GM12865 (cell line): ENCODE measurements around the gene TTC33.

Experiments used
- DNase-seq: peaks from one replicate; pipeline ENCODE4 v3.0.0; 2010; ENCODE audit warnings: low read depth
- H3K4me3 ChIP-seq: 2 replicates; pipeline ENCODE4 v1.5.1; 2011; ENCODE audit warnings: mild to moderate bottlenecking, low read depth, low read length, control low read depth
- TF ChIP-seq, protein P1 (sequence below): IDR thresholded peaks from 2 replicates; pipeline ENCODE4 v1.5.1; 2011; ENCODE audit warnings: low read length, control low read depth, low read depth, inconsistent platforms; ENCODE audit not compliant: insufficient read depth; ENCODE audit errors: missing control alignments

Gene TTC33

DNA sequence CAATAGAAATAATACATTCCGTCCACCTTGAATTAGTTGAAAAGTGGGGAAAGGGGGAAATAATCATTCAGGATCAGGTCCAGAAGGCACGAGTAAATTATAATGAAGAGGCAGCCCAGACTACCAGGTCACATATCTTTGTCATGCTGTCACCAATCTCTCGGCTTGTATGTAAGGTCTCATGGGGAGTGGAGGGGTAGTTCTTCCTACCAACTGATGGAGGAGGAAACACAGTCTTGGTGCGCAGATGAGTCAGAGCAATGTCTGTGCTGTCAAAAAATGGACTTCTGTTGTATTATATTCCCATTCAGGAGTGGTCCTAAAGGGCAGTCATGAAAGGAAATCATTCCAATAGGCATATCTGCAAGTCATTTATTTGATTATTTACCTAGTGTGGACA lies 240.3 kb downstream of the TTC33 start:
- TF ChIP-seq, protein P1, sequence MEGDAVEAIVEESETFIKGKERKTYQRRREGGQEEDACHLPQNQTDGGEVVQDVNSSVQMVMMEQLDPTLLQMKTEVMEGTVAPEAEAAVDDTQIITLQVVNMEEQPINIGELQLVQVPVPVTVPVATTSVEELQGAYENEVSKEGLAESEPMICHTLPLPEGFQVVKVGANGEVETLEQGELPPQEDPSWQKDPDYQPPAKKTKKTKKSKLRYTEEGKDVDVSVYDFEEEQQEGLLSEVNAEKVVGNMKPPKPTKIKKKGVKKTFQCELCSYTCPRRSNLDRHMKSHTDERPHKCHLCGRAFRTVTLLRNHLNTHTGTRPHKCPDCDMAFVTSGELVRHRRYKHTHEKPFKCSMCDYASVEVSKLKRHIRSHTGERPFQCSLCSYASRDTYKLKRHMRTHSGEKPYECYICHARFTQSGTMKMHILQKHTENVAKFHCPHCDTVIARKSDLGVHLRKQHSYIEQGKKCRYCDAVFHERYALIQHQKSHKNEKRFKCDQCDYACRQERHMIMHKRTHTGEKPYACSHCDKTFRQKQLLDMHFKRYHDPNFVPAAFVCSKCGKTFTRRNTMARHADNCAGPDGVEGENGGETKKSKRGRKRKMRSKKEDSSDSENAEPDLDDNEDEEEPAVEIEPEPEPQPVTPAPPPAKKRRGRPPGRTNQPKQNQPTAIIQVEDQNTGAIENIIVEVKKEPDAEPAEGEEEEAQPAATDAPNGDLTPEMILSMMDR: no peak
- DNase-seq: no peak
- no peak overlapping the region for H3K4me3 ChIP-seq

DNA sequence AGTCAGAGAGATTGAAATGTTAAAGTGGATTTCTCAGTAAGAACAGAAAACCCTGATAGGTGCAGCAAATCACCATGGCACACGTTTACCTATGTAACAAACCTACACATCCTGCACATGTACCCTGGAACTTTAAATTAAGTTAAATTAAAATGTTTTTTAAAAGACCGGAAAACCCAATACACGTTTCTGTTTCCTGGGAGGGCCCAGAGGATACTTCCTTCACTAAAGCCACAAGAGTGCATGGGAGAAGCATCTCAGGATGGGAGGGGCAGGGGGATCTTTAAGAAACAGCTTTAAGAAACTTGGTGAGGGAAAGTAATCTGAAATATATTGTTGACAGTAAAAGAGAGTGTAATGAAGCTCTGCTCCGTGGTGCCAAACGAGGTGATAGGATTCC lies 240.8 kb downstream of the TTC33 start:
- H3K4me3 ChIP-seq: no peak overlapping the region
- DNase-seq: no peak
- TF ChIP-seq, protein P1: no peak

DNA sequence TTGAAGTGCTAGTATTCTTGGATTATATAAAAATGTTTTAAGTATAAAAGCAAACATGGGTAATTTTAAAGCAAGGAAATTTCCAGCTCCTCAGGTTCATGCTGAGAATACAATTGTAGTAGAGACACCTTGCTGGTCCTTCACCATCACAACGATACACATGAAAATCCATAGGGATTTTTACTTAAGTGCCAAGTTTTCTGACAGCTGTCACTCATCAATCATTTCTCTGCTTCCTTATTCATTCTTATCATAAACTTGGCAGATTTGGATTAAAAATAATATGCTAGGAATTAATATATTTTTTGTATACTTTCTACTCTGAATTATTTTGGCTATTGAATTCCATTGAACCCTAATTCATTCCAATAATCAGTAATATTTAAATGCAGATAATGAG lies 244.0 kb downstream of the TTC33 start:
- DNase-seq: no peak
- H3K4me3 ChIP-seq: no peak overlapping the region

DNA sequence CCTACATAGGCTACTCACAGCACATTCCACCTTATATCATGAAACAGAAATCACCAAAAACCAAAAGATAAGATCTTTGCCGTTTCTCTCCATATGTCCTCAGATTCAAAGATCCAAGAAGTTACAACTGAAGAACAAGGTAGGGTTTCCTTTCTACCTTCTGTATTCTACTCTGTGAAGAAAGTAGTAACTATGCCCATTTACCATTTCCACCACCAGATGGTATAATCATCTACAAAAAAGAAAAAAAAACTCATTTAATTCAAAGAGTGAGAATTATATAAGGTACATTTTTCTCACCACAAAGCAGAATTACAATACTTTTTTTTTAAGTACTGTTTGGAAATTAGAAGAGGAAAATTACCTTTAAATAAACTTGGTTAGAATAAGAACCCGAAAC lies 248.7 kb downstream of the TTC33 start:
- H3K4me3 ChIP-seq: no peak overlapping the region
- no peak for DNase-seq
- TF ChIP-seq, protein P1: no peak

More for the DNA sequence above, 244.0 kb downstream of the TTC33 start:
- TF ChIP-seq, protein P1: no peak

DNA sequence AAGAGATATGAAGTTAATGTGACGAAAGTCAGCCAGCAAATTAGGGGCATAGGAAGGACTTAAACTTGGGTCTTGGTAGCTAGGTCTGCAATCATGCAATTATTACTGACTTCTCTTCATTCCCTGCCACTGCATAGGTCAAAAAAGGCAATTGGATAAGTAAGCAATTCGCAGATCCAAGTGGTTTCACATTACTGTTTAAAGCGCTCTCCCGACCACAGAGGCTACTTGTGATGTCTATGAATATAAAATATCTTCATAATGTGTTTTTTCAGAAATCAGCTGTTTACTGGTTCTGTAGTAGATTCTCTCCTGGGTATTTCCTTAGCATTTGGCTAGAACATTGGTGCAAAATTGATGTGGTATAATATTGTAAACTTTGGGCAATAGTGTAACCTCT lies 250.7 kb downstream of the TTC33 start:
- TF ChIP-seq, protein P1: no peak
- DNase-seq: no peak
- H3K4me3 ChIP-seq: no peak overlapping the region

DNA sequence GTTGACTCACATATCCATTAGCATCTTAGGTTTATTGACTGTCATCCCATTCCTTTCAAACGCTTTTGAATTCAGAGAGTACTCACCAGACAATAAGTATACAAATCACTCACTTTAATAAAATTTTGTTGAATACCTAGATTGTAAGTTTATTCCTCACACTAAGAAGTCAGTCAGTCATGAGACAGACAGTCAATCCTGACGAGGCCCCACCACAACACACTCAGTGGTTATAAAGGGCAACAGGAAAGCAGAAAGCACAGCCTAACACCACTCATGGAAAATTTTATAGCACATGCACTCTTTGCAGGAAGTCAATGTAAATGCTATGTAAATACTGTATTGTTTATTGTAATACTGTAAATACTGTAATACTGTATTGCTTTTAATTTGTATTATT lies 252.3 kb downstream of the TTC33 start:
- H3K4me3 ChIP-seq: no peak overlapping the region
- TF ChIP-seq, protein P1: no peak
- no peak for DNase-seq

DNA sequence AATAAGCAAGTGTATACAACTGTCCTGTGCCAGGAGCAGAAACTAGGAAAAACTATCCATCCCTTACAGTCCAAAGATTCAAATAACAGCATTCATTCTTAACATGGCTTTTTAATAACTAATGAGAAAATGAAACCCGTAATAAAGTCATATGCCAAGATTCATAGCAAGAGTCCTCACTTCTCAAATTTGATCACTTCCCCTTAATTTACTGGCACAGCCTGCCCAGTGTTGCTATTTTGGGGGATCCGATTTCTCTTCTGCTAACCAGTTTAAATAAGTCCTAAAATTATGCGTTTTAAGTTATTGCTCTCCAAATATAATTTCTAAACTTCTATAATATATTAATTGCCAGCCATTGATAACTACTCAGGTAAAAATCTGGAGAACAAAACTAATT lies 253.0 kb downstream of the TTC33 start:
- TF ChIP-seq, protein P1: no peak
- no peak overlapping the region for H3K4me3 ChIP-seq
- DNase-seq: no peak
